ENCODE measurements around the gene DGAT2.

GRCh38 chr11:75841739-75842138 lies 73.2 kb downstream of the DGAT2 start:
- TF ChIP-seq CTCF (IDR thresholded peaks at IDR 0.05; ENCODE audit: low read length) (no peak), EZH2 (IDR thresholded peaks at IDR 0.05; ENCODE audit: borderline replicate concordance, low read length) (no peak)

All from OCI-LY1 (cell line).